ENCODE measurements around the gene CDK14. TPM values are rescaled to one million over a fixed set of nuclear protein-coding genes. Genes with fewer than 3 reads are reported as not detected.

Gene CDK14
- total RNA-seq (ENCODE audit: low replicate concordance) = 41.9 and 52.3 TPM in 2 replicates

DNA sequence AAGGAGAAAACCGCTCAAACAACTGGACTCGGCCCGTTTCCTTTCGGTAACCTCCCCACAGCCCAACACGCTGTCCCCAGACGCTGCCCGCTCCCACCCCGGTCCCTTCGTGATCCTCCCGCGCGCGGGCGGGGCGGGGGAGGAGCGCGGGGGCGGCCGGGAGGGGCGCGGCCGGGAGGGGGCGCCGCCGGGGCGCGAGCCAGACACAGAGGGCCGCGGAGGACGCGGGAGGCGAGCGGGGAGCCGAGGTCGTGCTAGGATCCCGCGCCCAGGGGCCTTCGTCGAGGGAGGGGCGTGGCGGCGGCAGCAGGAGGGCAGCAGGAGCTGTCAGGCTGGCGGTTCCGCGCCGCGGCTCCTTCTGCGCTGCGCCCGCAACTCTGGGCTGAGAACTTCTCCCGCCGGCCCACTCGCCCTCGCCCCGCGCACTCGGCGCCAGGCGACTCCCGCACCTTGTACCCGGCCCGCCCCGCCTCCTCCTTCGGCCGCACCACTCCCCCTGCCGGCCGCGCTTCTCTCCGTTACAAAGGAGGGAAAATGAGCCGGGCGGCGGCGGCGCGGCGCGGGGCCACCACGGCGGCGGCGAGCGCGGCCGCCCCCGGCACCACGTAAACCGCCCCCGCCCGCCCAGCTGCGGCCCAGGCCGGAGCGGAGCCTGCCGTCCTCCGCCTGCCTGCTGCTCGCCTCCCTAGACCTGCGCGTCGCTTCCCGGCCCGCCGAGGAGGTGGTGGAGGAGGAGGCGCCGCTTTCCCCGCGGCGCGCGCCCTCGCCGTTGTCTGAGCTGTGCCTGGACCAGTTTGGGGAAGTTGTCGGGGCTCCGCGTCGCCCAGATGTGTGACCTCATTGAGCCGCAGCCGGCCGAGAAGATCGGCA is at the start of gene CDK14:
Gene CDK14 (plus strand): TSS at position 521 of the 870 bp plus-strand sequence. CDS start 307 bp downstream, at position 828.
- TF ChIP-seq, protein P1, sequence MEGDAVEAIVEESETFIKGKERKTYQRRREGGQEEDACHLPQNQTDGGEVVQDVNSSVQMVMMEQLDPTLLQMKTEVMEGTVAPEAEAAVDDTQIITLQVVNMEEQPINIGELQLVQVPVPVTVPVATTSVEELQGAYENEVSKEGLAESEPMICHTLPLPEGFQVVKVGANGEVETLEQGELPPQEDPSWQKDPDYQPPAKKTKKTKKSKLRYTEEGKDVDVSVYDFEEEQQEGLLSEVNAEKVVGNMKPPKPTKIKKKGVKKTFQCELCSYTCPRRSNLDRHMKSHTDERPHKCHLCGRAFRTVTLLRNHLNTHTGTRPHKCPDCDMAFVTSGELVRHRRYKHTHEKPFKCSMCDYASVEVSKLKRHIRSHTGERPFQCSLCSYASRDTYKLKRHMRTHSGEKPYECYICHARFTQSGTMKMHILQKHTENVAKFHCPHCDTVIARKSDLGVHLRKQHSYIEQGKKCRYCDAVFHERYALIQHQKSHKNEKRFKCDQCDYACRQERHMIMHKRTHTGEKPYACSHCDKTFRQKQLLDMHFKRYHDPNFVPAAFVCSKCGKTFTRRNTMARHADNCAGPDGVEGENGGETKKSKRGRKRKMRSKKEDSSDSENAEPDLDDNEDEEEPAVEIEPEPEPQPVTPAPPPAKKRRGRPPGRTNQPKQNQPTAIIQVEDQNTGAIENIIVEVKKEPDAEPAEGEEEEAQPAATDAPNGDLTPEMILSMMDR (IDR thresholded peaks at IDR 0.05) = peak; percentile 46
- TF ChIP-seq EZH2phosphoT487 (IDR thresholded peaks at IDR 0.05) = no peak
- no peak for TF ChIP-seq EZH2 (IDR thresholded peaks at IDR 0.05)
- Mint-ChIP-seq H3K36me3 (peaks cover 7% of the 10 kb centered on the region), H3K4me1 (peaks cover 26% of the 10 kb centered on the region), H3K27ac (peak within 1 kb of the TSS; percentile 98), H3K9me3 (no peaks in the 10 kb centered on the region), H3K4me3 (peak within 1 kb of the TSS; percentile 99), H3K27me3 (ENCODE audit: insufficient read depth, low read depth) (peaks cover 8% of the 10 kb centered on the region)
- Histone ChIP-seq H3F3A (ENCODE audit: low read depth) (peaks cover 11% of the 10 kb centered on the region), H3K79me2 (ENCODE audit: low read depth) (peaks cover 45% of the 10 kb centered on the region), H3K4me3 (peak within 1 kb of the TSS; percentile 89), H3K4me1 (peaks cover 22% of the 10 kb centered on the region), H3K36me3 (no peaks in the 10 kb centered on the region), H3K27me3 (no peaks in the 10 kb centered on the region), H3K27ac (peak within 1 kb of the TSS; percentile 18), H4K20me1 (ENCODE audit: low read depth) (peaks cover 17% of the 10 kb centered on the region), H3K9ac (peak within 1 kb of the TSS; percentile 79), H3K9me3 (ENCODE audit: low read depth) (no peaks in the 10 kb centered on the region), H2AFZ (replicated peaks) (peak within 1 kb of the TSS; percentile 95), H3K4me2 (peak within 1 kb of the TSS; percentile 80)
- DNase-seq (ENCODE audit: low spot score) = peak; percentile 92

DNA sequence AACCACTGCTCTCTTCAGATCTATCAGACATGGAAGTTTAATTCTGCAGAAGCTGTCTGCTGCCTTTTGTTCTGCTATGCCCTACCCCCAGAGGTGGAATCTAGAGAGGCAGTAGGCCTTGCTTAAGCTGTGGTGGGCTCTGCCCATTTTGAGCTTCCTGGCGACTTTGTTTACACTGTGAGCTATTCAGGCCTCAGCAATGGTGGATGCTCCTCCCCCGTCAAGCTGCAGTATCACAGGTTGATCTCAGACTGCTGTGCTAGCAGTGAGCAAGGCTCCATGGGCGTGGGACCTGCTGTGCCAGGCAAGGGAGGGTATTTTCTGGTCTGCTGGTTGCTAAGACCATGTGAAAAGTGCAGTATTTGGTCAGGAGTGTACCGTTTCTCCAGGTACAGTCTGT is 45.1 kb upstream of the CDK14 start:
- Histone ChIP-seq H3K9ac (no peak overlapping the region), H3F3A (ENCODE audit: low read depth) (no peaks in the 10 kb centered on the region), H3K36me3 (no peaks in the 10 kb centered on the region), H3K27ac (no peak overlapping the region), H2AFZ (replicated peaks) (peak overlapping the region; percentile 95), H3K4me3 (no peak overlapping the region), H3K27me3 (no peaks in the 10 kb centered on the region), H4K20me1 (ENCODE audit: low read depth) (no peaks in the 10 kb centered on the region), H3K79me2 (ENCODE audit: low read depth) (no peaks in the 10 kb centered on the region), H3K4me1 (peaks cover 11% of the 10 kb centered on the region), H3K9me3 (ENCODE audit: low read depth) (no peaks in the 10 kb centered on the region), H3K4me2 (peak overlapping the region; percentile 8)
- H3K27ac Mint-ChIP-seq = peak overlapping the region; percentile 13
- H3K9me3 Mint-ChIP-seq = no peaks in the 10 kb centered on the region
- TF ChIP-seq, protein P1 (IDR thresholded peaks at IDR 0.05) = no peak
- no peak for TF ChIP-seq EZH2 (IDR thresholded peaks at IDR 0.05)
- no peak for TF ChIP-seq EZH2phosphoT487 (IDR thresholded peaks at IDR 0.05)
- H3K36me3 Mint-ChIP-seq = no peaks in the 10 kb centered on the region
- peaks cover 2% of the 10 kb centered on the region for H3K27me3 Mint-ChIP-seq (ENCODE audit: insufficient read depth, low read depth)
- peak; percentile 7 for DNase-seq (ENCODE audit: low spot score)
- H3K4me3 Mint-ChIP-seq = no peak overlapping the region
- no peaks in the 10 kb centered on the region for H3K4me1 Mint-ChIP-seq

GRCh38 chr7:90552521-90552920 is 43.6 kb upstream of the CDK14 start:
- no peak overlapping the region for H3K4me3 Mint-ChIP-seq
- H3K9me3 ChIP-seq (ENCODE audit: low read depth) = no peaks in the 10 kb centered on the region
- no peak overlapping the region for H3K4me2 ChIP-seq
- no peaks in the 10 kb centered on the region for H3K36me3 ChIP-seq
- H3K4me1 Mint-ChIP-seq = no peaks in the 10 kb centered on the region
- H3K36me3 Mint-ChIP-seq = no peaks in the 10 kb centered on the region
- H3K79me2 ChIP-seq (ENCODE audit: low read depth) = no peaks in the 10 kb centered on the region
- peaks cover 2% of the 10 kb centered on the region for H3K27me3 Mint-ChIP-seq (ENCODE audit: insufficient read depth, low read depth)
- H2AFZ ChIP-seq (replicated peaks) = no peak overlapping the region
- no peak overlapping the region for H3K4me3 ChIP-seq
- no peaks in the 10 kb centered on the region for H3F3A ChIP-seq (ENCODE audit: low read depth)
- H3K27ac ChIP-seq = no peak overlapping the region
- H3K27ac Mint-ChIP-seq = no peak overlapping the region
- no peaks in the 10 kb centered on the region for H3K27me3 ChIP-seq
- no peaks in the 10 kb centered on the region for H4K20me1 ChIP-seq (ENCODE audit: low read depth)
- H3K9me3 Mint-ChIP-seq = no peaks in the 10 kb centered on the region
- no peak for DNase-seq (ENCODE audit: low spot score)
- no peak for TF ChIP-seq EZH2phosphoT487 (IDR thresholded peaks at IDR 0.05)
- no peak for TF ChIP-seq EZH2 (IDR thresholded peaks at IDR 0.05)
- TF ChIP-seq, protein P1 (IDR thresholded peaks at IDR 0.05) = no peak
- no peak overlapping the region for H3K9ac ChIP-seq
- H3K4me1 ChIP-seq = peaks cover 11% of the 10 kb centered on the region
